ENCODE results near the gene VWA5B2.

- TF ChIP-seq, protein P1, sequence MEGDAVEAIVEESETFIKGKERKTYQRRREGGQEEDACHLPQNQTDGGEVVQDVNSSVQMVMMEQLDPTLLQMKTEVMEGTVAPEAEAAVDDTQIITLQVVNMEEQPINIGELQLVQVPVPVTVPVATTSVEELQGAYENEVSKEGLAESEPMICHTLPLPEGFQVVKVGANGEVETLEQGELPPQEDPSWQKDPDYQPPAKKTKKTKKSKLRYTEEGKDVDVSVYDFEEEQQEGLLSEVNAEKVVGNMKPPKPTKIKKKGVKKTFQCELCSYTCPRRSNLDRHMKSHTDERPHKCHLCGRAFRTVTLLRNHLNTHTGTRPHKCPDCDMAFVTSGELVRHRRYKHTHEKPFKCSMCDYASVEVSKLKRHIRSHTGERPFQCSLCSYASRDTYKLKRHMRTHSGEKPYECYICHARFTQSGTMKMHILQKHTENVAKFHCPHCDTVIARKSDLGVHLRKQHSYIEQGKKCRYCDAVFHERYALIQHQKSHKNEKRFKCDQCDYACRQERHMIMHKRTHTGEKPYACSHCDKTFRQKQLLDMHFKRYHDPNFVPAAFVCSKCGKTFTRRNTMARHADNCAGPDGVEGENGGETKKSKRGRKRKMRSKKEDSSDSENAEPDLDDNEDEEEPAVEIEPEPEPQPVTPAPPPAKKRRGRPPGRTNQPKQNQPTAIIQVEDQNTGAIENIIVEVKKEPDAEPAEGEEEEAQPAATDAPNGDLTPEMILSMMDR (IDR thresholded peaks at IDR 0.05): no peak
- TF ChIP-seq POLR2A (IDR thresholded peaks at IDR 0.05): no peak
Observed at GRCh38 chr3:184181596-184181995, 47.8 kb upstream of the VWA5B2 start.

All from lower leg skin (tissue), 3 donors.